Limb (tissue), 2 donors: ENCODE measurements around the gene CAMK1D.

ENCODE experiments used
- DNase-seq, 2 donors: peaks; one replicate each; pipeline ENCODE4 v3.0.0-alpha.2; 2016; ENCODE audit errors: extremely low spot score in 2 of 2

The CAMK1D gene

GRCh38 chr10:12644380-12645144 lies 295.2 kb downstream of the CAMK1D start:
- no peak for DNase-seq

GRCh38 chr10:12645449-12645848 lies 296.1 kb downstream of the CAMK1D start:
- no peak for DNase-seq

- DNase-seq, result no peak
Observed at GRCh38 chr10:12649012-12649584, 299.8 kb downstream of the CAMK1D start.

GRCh38 chr10:12650122-12650521 lies 300.8 kb downstream of the CAMK1D start:
- no peak for DNase-seq

DNA sequence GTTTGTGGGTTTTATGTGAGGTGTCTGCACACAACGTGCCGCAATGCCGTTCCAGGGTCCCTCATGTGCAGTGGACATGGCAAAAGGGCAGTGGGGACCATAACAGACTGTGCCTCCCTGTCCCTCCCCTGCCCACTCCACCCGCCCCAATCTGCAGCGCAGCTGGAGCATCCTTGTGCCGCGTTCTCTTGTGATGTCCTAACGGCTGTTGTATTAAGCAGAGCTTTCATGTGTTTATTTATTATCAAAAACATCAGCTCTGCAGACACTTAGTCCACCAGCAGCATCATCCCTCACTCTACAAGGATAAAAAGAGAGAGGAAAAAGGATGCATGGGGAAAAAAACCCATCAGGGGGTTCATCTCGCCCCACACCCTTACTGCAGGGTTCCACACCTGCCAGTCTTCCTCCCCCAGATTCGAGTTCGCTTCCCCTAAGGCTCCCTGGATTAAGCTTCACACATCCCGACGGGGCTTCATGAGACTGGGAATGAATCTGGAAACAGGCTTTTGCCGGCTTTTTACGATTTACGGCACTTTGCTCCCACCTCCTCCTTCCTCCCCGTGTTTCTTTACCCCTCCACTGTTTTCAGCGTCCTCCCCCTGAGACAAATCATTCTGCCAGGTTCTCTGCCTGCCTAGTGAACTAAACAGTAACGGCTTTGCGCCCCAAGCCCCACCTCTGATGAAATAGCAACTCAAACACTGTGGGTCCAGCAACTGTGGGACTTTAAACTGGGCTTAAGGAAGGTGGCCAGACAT lies 301.4 kb downstream of the CAMK1D start:
- DNase-seq, result no peak

DNA sequence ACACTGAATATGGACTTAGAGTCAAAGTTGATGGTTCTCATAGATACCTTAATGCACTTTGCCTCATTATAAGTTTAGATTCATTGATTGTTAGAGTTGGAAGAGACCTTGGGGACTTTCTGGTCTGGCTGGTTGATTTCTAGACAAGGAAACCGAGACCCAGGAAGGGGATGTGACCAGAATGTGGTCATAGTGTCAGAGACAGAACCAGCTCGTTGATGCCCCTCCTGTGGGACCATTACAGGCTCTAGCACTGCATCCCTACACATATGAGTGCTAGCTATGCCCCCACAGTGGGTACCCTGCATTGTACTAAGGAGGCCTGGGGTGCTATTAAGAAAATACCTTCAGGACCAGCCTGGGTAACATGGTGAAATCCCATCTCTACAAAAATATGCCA lies 306.6 kb downstream of the CAMK1D start:
- no peak for DNase-seq

- peak in 1 of 2 donors; percentile 24 for DNase-seq
Observed at GRCh38 chr10:12656518-12657142, 307.3 kb downstream of the CAMK1D start.

- no peak for DNase-seq
Observed at GRCh38 chr10:12657489-12657888, 308.1 kb downstream of the CAMK1D start.

DNA sequence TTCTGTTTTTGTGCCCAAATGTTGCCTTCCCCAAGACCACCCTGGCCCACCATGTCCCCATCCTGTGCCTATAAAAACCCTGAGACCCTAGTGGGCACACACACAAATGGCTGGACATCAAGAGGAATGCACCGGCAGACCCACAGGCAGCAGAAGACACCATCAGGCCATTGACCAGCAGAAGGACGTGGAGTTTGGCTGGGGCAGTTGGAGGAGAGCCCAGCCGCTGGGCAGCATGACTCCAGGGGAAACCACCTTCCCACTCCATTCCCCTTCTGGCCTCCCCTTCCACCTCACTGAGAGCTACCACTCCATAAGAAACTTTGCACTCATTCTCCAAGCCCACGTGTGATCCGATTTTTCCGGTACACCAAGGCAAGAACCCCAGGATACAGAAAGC lies 309.2 kb downstream of the CAMK1D start:
- no peak for DNase-seq

DNA sequence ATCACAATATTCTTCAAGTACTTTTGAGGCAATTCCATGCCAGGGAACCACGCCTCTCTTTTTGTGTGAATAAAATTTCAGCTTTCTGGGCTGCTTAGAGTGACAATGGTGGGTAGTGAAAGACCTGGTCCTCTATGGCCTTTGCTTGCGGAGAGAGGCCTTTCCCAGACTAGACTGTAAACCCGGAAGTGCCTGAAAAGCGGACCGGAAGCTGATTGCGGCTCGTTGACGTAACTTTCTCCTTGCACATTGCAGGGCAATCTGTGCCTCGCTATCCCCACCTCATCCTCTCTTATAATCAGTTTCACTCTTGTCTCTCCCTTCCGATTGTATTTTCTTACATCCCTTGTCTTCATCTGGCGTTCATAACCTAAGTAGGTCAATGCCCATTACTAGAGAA lies 310.4 kb downstream of the CAMK1D start:
- DNase-seq, result no peak

DNA sequence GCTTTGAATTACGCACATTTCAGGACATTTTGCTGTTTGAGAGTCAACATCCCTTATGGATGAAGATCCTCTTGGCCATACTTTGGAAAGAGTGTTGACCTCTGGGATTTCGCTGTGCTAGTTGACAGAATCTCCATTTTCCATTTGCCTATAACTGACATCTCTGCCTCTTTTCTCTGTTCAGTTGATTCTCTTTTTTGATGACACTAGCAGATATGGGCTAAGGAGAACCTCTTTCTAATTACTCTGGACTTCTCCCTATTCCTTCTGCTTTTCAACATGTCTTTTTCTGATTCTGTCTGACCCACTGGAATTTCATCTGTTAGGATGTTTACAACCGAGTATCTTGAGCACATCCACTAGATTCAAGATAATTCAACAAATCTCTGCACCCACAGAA lies 311.5 kb downstream of the CAMK1D start:
- DNase-seq, result no peak

DNA sequence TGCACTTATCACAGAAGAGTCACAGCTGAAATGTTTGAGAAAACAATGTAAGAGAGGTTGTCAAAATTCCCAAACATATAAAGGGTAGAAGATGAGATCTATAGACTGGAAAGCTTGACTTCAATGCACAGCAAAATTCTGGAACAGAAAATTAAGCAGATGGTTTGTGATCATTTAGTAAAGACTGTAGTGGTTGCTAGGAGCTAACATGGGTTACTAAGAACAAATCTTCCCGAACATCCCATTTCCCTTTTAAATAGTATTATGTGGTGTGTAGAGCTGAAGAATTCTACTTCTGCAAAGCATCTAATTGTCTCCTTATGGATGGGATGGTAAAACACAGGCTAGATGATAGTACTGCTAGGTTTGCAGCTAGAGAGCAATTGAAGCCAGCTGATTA lies 312.3 kb downstream of the CAMK1D start:
- DNase-seq, result no peak

DNA sequence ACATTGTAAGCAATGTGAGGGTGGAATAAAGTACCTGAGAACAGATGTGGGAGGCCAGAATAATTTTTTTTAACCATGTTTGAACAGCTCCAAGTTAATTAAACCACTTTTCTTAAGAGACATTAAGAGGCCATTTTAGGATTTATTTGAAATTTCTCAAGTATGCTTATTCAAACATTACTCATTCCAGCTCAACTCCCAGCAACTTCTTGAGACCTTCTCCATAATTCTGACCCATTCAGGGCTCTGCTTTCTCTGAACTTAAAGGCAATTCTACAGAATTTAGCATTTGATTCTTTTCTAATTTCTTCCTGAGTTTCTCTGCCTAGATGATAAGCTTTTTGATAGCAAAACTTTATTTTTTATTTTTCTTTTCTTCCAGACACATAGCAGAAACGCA lies 314.5 kb downstream of the CAMK1D start:
- DNase-seq, result no peak

DNA sequence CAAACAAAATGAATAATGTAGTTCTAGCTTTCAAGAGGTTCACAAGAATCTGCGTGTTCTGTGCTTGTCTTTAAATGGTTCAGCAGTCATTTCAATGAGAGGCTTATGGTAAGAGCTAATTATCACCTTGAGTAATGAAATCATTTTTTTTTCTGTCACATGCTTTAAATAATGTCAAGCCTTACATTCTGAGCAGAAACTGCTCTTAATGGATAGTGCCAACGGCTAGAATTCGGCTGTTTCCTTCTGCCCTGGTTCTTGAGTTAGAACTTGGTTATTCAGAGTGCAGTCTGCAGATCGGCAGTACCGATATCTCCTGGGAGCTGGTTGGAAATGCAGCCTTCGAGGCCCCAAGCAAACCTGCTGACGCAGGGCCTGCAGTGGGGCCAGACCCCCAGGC lies 316.2 kb downstream of the CAMK1D start:
- no peak for DNase-seq

GRCh38 chr10:12667052-12667451 lies 317.7 kb downstream of the CAMK1D start:
- DNase-seq, result no peak

- no peak for DNase-seq
Observed at GRCh38 chr10:12668634-12669033, 319.3 kb downstream of the CAMK1D start.

DNA sequence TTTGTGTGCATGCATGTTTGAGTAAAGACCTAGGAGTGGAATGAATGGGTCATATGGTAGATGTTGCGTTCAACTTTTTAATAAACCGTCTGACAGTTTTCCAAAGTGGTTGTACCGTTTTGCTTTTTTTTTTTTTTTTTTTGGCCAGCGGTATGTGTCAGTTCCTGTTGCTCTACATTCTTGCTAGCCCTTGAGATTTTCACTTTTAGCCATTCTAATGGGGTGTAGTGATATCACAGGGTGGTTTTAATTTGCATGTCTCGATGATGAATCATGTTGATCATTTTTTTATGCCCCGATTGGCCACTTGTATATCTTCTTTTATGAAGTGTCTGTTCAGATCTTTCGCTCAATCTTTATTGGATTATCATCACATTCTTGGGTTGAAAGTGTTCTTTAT lies 320.7 kb downstream of the CAMK1D start:
- no peak for DNase-seq

DNA sequence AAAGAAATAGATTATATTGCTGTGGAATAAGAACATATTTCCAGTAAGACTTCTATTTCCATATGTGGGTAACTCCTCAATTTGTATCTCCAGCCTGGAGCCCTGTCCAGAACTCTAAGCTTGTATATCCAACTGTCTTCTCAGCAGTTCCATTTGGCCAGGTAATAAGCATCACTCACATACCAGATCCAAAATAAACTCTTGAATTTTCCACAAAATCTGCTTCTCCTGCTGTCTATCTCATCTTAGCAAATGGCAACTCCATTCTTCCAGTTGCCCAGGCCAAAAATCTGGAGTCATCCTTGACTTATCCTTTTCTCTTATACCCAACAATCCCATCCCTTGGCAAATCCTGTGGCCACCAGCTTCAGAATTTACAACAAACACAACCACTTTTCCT lies 325.8 kb downstream of the CAMK1D start:
- DNase-seq, result no peak

DNA sequence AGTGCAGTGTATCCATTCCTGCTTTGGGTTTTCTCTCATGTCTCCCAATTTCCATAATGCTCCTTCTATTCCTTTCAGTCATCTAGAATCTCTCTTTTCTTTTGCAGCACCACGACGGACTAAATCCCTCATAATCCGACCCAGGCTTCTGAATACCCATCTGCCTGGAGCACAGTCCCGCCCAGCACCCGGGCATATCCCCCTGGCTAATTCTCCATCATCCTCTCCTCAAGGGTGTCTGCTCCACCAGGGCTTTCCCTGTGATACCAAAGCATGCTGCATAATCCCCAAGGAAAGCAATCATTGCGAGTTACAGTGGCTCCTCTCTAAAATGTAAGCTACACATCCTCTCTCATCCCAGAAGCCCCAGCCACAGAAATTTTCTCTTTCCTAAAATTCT lies 330.3 kb downstream of the CAMK1D start:
- no peak for DNase-seq

GRCh38 chr10:12681252-12681651 lies 331.9 kb downstream of the CAMK1D start:
- no peak for DNase-seq

DNA sequence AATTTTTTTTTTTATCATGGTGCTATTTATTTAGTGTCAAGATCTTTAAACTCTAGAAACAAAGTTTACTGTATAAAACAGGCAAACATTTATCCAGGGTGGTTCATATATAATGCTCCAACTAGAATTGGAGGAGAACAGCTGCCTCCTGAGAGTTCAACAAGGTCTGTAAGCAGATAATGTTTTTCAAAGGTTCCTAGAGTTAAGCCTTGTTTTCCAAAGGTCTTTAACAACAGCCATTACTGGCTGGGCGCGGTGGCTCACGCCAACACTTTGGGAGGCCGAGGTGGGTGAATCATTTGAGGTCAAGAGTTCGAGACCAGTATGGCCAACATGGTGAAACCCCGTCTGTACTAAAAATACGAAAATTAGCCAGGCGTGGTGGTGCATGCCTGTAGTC lies 335.4 kb downstream of the CAMK1D start:
- no peak for DNase-seq
